Fibroblast of pulmonary artery (primary cell): ENCODE results near the gene ZBTB7B.

Experiments used
- DNase-seq: peaks from one replicate; pipeline ENCODE4 v3.0.0-alpha.2; 2010; ENCODE audit warnings: low read depth
- H3K4me3 ChIP-seq: replicated peaks from 2 replicates; pipeline ENCODE4 v1.5.1; 2011; ENCODE audit warnings: low read depth, mild to moderate bottlenecking, control low read depth, low read length, moderate library complexity
- CTCF ChIP-seq: IDR thresholded peaks from 2 replicates; pipeline ENCODE4 v1.5.1; 2011; ENCODE audit warnings: mild to moderate bottlenecking, control low read depth, low read length, inconsistent platforms; ENCODE audit errors: missing control alignments

ZBTB7B gene

GRCh38 chr1:155034318-155035208 is 32.0 kb downstream of the ZBTB7B start:
- TF ChIP-seq CTCF, result no peak
- H3K4me3 ChIP-seq, result no peak overlapping the region
- no peak for DNase-seq

DNA sequence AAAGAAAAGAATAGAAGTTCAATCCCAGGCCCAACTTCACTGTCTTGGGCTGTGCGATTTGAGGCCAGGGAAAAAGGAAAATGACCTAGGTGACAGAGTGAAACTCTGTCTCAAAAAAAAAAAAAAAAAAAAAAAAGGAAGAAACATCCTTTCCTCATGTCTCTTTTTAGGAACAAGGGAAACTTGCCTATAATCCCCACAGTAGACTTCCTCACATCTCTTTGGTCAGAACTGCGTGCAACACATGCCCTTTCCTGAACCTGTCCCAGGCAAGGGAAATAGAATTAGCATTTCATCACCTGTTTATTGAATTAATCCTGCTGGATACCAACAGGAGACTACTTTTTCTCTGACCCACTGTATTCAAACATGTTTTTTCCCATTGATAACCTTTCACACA is 33.3 kb downstream of the ZBTB7B start:
- H3K4me3 ChIP-seq, result no peak overlapping the region
- DNase-seq, result no peak
- no peak for TF ChIP-seq CTCF

DNA sequence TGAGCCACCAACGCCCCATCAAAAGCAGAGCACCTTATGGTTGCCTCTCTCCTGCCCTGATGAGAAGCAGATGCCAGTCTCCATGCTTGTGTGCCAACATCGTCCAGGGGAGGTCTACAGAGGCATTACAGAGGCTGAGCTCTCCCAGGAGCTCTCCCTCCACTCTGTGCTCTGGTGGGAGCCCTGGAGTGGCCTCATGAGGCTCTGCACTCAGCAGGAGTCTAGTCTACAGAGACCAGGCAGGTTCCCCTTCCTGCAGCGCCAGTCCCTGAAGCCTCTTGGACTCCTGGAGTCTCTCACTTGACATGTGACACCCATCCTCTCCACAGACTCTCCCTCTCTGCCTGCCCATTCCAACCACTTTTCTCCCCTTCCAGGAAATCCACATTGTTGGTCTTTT is 34.4 kb downstream of the ZBTB7B start:
- no peak for DNase-seq
- no peak overlapping the region for H3K4me3 ChIP-seq
- TF ChIP-seq CTCF, result no peak

DNA sequence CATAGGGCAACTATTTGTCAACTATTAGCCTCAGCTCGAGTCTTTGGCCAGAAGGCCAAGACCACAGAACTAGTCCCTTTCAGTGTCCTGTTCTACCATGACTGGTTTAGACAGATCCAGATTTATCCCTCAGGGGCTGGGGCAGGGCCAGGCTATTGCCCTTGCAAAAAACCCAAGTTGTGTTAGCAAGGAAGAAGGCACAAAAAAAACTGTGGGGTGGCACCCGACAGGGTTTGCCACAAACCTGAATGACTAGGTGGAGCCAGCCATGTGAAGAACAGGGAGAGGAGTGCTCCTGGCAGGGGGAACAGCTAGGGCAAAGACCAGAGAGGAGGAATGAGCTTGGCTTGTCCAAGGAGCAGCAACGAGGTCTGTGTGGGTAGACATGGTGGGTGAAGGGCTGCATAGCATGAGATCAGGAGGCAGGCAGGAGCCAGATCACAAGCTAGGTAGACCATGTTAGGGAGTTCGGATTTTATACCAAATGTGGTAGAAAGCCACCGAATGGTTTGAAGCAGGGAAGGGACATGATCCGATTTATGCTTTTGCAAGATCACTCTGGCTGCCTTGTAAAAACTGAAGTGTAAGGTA is 35.3 kb downstream of the ZBTB7B start:
- no peak overlapping the region for H3K4me3 ChIP-seq

DNA sequence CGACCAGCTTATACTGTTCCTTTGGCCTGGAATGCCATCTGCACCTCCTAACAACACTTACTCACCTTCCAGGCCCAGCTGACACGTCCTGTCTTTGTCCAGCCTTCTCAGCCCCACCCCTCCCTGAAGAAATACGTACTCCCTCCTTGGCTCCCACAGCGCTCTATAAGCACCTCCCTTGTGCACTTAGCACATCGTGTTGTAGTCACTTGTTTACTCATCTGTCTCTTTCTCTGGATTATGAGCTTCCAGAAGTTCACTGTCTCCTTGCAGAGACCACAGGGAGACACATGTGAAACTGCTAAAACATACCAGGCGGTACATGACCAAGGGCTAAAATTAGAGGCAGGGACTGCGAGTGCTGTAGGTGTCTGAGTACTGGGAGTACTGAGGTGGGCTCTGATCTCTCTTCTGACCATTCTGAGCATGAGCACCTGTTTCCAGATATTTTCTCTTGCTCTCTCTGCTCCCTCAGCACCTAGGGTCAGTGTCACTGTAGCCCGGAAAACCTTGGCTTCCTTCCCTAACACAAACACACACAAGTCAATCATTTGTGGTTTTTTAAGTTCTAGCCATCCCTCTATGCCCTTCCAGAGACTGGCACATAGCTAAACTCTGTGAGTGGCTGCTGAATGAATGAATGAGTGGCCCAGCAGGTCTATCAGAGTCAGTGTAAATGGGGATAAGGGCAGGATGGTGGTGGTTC is 36.2 kb downstream of the ZBTB7B start:
- TF ChIP-seq CTCF, result no peak
- H3K4me3 ChIP-seq, result no peak overlapping the region
- DNase-seq, result no peak

More for the DNA sequence above, 35.3 kb downstream of the ZBTB7B start:
- no peak for DNase-seq
- no peak for TF ChIP-seq CTCF

DNA sequence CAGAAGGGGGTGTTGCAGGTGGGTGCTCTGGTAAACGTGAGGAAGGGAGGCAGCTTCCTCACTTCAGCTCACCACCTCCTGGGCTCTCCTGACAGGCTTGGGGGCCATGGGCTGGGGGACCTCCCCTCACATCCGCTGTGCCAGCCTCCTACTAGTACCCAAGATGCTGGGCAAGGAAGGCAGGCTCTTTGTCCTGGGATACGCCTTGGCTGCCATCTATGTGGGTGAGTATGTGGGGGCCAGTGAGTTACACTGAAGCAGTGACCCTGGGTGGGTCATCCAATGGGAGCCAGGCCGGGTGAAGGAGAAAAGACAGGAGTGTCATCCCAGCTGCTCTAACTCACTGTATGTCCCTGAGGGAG is 36.7 kb downstream of the ZBTB7B start:
- DNase-seq, result no peak
- no peak overlapping the region for H3K4me3 ChIP-seq
- TF ChIP-seq CTCF, result no peak
